ENCODE results near the gene CDCA5.
A peak's percentile ranks its signal among the peaks of the same experiment; 100 is the strongest.

CDCA5 gene, protein sequence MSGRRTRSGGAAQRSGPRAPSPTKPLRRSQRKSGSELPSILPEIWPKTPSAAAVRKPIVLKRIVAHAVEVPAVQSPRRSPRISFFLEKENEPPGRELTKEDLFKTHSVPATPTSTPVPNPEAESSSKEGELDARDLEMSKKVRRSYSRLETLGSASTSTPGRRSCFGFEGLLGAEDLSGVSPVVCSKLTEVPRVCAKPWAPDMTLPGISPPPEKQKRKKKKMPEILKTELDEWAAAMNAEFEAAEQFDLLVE

DNA sequence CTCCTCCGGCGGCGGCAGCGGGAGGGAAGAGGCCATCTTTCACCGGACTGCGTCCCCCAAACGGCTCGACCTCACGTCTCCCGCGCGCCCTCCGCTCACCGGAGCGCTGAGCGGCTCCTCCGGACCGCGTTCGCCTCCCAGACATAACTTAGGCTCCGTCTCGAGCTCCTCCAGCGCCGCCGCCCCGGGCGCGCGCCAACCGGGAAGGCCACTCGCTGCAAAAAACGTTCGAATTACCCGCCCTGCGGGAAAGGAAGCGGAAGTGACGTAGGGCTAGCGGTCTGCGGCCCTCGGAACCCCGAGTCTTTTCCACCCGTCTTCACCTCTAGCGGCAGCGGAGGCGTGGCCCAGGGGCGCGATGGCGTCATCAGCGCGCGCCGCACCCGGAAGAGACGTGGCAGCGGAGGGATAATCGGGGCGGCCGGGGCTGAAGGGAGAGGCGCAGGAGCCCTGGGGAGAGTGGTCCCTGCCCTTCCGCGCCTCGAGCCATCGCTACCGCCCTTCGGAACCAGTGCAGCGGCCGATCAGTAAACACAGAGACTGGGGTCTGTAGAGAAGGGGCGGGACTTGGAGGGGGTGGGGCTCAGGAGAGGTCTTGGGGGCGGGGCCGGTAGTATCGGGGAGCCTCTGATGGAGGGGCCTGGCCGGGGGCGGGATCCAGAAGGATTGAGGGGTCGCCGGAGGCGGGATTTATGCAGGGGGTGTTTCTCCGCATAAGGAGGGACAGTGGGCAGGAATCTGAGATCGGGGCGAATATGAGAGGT is at the start of gene CDCA5, which contains the start of gene ZFPL1:
TSS of gene CDCA5 (minus strand) at position 207 of the 764 bp plus-strand sequence. CDS start at position 145, 62 bp downstream.
TSS of gene ZFPL1 (plus strand) at position 389 of the 764 bp plus-strand sequence. CDS start 477 bp downstream, outside the sequence.
- peak; percentile 94 for DNase-seq

DNA sequence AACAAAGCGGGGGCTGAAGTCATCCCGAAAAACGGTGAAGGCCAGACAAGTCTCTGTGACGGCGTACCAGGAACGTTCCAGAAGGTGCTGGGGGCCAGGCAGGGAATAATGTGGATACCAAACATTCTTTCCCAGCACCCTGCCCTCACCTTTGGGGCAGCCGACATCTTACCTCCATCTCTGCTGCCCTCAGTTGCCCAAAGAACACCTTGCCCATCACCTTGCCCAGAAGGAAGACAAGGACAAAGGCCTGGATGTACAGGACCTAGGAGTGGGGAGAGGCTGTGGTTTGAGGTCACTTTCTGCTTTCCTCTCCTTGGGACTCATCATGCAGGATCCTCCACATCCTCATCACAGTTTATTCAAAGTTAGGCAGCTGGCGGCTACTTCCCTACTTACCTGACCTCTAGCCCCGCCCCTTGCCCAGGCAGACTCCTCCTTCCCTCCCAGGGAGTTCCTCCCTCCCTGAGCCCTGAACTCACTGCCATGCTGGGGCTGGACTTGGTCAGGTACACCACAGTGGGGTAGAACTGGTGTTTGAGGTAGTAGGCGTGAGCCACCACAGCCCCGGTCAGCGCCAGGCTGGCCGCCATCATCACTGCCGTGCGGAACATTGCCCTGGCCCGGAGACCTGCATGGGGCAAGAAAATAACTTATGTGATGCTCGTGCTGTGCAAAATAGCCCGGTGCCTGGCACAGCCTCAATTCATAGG is 49.3 kb upstream of the CDCA5 start:
- DNase-seq, result no peak

DNA sequence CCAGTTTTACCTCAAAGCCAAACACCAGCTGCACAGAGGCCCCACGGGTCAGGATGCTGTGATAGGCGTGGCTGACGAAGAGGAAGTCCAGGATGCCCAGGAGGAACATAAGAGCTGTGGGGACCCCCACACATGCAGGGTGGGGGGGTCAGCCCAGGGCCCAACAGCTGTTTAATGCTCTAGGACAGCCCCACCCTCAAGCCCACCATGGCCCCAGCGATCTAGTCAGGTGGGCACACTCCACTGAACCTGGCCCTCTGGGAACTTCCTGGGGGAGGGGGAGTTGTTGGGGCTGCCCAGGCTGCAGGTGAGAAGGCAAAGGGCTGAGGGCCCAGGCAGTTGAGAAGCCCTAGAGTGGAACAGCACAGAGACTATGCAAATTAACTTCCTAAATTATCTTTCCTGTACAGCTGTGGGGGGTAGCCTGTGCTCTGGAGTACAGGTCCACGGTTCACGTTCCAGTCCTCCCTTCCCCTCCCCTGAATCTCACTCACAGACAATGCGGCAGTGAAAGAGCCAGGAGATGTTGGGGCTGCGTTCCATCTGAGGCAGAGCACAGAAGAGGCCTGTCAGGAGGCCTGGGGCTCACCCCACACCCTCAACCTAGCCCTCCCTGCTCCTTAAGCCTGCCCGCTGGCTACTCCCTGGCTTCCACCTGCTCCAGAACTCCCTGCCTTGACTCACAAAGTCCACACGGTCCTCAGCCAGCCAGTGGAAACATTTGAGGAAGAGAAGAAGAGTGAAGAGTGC is 48.6 kb upstream of the CDCA5 start:
- no peak for DNase-seq

DNA sequence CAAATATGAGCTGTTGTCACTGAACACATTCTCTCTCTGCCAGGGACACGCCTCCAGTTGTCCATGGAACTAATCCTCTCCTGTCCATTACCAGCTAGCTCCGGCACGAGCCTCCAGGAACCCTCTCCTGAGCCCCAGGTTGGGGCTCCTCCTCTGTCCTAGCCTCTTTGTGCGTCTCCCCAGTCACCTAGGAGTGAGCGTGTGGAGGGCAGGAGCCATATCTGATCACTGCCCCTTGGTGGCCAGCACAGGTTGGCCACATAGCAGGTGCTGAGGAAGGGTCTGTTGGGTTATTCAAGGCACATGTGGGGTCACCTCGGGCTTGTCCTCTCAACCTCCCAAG is 48.0 kb upstream of the CDCA5 start:
- DNase-seq, result no peak

DNA sequence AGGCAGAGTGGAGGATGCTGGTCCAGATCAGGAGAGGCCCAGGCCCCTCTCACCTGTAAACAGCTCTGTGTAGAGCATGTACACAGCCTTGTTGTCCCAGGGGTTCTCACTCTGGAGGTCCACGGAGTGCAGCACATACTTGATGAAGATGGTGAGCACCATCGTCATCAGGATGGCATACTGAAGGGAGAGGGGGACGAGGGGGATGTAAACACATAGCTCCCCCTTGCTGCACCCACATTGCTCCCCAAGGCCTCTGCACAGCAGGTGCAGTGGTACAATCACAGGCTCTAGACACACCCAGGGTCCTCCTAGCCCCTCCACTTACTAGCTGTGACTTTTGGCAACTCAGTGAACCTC is 47.6 kb upstream of the CDCA5 start:
- DNase-seq, result no peak

DNA sequence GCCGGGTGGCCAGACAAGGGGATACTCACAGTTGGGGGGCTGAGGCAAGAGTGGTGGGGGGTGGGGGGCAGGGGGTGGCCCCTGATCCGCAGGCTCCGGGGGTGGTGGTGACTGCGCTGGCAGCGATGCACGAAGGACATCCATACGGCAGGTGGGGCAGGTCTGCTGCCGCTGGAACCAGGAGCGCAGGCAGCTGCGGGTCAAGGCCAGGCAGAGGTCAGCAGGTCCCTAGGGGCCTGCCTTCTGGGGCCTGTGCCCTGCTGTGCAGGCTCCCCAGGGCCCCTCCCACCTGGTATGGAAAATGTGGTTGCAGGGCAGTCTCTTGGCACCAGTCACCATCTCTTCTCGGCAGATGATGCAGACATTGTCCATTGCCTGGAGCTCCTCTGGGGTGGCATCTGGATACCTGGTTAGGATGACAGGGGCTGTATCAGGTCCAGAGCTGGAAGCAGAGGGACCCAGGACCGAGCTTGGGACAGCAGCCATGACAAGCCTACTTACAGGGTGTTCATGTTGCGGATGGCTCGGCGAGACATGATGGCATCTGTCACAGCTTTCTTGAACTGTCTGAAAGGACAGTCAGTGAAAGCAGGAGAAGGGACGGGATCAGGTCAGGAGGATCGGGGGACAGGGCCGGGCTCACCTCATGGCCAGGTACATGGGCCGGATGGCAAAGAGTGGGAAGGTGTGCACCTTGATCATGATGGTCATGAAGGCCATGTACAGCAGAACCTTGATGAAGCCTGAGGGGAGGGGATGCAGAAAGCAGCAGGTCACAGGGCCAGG is 47.0 kb upstream of the CDCA5 start:
- DNase-seq, result no peak

DNA sequence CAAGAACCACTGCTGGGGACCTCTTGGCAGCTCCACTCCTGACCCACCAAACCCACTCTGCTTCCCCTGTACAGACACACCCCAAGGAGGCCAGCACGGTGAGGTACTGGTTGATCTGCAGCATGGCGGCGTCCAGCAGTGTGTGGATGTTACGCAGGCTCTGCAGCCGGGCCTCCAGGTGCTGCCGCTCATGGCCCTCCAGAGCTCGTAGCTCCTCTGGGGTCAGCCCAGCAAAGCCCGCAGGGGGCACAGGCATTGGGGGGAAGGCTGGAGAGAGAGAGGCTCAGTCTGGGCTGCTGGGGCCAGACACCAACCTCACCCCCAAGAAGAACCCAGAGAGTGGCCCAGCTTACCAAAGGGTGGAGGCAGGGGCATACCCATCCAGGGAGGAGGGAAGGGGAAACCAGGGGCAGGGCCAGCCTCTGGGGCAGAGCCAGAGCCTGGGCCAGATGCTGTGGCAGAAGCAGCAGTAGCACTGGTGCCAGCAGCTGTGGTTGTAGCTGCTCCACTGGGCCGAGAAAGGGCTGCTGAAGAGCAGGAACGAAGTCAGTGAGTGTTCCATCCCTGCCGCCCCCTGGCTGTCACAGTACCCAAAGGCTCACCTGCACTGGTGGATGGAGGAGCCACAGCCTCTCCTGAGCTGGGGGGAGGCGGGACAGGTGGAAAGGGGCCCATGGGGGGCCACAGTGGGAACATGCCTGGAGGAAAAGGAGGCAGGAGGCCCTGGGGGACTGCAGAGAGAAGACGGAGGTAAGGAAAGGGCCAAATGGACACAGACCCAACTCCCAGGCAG is 46.0 kb upstream of the CDCA5 start:
- no peak for DNase-seq

DNA sequence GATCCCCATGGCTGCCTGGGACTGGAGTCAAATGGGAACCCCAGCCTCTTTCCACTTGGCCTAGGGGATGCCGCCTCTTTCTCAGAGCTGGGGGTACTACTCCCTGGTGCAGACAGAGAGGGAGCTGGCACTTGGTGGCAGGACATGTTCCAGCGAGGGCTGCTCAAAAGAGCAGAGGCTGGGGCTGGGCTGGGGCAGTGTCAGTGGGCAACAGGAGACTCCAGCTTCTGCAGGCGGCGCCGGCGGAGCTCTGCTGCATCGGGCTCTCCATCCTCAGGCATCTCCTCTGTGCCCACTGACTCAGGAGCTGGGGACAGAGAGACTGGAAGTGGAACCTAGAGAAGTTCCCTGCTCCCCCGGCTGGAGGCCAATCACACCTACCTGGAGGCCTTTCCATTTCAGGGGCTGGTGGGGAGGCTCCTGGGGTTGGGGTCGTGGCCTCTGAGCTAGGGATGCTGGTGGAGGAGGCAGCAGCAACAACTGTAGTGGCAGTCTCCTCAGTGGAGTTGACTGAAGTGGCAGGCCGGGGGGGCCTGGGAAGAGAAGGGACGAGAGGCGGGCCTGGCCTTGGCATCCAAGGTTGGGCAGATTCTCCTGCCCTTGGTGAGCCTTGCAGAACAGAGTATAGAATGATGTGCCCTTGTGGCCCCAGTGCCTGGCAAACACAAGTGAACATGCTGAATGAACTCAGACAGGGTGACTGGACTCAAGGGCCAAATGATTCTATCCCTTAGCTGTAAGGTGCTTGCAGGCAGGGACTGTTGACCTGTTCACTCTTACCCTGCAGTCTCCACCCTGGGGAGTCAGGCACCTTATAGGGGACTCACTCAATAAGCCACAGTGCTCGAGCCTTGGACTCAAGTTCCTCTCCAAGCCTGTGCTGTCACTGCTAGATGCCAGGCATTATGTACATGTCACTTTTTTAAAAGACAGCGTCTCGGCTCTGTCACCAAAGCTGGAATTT is 44.6 kb upstream of the CDCA5 start:
- DNase-seq, result no peak

DNA sequence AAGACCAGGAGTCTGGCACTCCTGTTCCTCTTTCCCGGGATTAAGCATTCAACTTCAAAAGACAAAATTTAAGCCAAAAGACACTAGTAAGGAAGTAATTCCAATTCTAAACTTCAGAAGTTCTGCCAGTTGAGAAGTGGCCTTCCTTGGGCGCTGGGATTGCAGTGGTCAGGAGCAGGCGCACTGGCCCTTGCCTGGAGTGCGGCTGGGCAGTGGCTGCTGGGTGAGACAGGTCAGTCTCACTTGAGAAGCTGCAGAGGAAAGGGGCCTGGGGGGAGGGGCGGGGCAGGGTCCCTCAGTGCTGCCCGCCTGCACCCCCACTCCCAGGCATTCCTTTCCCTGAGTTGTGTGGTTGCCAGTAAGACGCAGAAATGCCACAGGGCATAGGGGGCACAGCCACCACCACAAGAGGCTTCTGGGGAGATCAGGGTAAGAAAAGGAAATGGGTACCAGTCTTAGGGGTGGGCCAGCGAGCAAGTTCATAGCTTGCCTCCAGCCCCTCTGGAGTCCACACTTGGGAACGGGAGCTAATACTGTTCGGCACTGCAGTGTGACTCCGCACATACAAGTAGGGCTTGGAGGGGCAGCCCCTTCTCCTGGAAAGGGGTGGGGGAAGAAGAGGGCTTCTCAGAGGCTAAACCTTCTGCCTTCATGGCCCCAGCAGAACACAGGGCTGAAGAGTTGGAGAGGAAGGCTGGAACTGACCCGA is 43.8 kb upstream of the CDCA5 start:
- DNase-seq, result no peak

DNA sequence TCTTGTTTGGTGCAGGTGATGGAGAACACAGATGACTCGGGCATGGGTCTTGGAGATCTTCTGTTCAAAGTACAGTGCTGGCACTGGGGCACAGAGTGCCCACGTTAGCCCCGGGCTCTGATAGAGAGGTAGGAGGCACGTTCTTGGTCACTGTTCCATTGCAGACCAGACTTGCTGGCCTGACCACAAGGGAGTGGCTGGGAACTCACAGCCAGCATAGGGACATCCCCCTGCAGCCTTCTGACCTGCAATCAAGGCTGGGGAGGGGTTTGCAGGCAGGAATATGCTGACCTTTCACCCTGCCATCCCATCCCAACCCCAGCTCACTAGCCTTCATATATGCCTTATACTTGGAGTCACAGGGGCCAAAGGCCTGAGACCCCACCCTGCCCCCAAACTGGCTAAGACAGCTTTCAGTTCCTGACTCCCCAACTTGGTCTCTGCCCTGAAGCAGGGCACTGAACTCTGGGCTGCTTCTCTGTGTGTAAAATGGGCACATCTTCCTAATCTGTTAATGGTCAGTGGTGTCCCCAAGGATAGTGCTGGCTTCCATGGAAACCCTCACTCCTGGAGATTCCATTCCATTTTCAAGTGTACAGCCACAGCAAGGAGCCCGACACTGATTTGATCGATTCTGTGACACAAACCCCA is 42.9 kb upstream of the CDCA5 start:
- no peak for DNase-seq

DNA sequence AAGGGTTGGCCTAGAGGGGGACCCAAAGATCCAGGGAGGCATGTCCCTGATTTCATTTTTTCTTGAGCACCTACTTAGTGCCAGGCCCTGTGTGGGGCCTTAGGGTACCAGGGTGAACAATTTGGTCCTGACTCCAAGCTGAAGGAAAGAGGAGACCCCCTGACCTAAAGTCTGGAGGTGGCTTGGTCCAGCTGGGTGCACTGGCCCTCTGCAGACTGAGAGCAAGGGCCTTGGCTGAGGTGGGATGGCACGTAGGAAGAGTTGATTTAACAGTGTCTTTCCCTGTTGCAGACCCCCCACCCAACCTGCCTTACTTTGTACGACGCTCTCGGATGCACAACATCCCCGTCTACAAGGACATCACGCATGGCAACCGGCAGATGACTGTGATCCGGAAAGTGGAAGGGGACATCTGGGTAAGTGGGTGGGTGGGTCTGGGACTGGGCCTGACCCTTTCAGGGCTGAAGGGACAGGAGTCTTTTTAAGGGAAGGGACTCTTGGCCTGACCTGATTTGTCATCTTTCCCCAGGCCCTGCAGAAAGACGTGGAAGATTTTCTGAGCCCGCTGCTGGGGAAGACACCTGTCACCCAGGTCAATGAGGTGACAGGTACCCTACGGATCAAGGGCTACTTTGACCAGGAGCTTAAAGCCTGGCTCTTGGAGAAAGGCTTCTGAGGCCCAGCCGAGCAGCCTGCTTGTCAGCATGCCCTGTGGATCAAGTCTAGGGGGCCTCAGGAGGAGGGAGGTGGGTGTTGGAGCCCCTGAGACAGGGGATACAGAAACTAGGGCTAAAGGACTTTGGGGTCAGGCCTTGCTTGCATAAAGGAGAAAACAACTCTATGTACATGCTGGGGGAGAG is 41.6 kb upstream of the CDCA5 start:
- no peak for DNase-seq

DNA sequence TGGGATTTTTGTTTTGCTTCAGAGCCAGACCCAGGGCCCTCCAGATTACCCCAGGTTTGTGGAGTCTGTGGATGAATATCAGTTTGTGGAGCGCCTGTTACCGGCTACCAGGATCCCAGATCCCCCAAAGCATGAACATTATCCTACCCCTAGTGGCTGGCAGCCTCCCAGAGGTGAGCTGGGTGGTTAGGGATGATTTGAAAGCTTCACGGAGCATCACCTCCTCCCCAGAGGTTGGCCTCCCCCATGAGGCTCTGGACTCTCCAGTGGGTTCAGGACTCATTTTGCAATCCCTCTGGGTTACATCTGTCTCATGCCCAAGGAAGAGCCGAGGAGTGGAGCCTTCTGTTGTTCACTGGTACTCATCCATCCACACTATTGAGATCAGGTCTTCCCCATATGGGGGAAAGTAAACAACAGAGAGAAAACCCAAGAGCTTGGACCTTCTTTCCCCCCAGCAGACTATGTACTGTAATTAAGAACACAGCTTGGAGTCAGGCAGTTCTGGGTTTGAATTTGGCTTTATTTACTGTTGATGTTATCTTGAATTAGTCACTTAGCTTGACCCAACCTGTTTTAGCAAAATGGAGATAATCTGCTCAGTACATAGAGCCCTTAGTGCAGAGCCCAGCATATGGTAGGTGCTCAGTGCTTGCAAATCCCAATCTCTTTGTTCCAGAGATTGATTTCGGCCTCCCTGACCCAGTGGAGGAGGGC is 40.8 kb upstream of the CDCA5 start:
- DNase-seq, result no peak

DNA sequence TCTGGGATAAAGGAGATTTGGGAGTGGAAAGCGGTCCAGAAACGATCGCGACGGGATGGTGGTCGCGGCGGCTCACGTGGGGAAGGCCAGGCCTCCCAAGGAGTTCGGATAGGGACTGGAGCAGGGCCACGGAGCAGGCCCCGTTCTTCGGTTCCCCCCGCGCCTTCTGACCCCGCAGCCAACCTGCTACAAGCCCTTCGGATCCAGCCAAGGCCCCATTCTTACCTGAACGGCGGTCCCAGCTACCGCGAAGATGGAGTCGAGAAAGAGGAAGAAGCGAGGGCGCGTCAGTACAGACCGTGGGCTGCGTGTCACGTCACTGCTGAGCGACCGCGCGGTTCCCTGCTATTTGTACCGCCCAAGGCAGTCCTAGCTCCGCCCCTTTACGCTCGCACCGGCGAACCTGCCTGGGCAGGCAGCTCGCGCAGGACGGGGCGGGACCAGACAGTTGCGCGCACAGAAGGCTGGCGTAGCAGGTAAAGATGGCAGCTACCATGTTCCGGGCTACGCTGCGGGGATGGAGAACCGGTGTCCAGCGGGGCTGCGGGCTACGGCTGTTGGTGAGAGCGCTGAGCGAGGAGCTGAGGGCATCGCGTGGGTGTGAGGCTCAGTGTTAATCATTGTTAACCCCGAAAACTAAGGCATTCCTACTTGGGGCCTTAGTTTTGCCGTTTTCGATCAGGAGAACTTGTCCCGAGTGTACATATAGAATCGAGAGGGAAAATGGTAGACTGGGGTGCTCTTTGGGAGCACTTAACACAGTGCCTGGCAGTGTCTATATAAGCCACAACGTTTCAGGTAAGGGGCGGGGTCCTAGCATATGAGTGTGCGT is 38.2 kb upstream of the CDCA5 start, which contains the start of the genes FAU and MRPL49:
TSS of gene FAU (minus strand) at position 270 of the 832 bp plus-strand sequence. CDS start 321 bp downstream, outside the sequence.
TSS of gene MRPL49 (plus strand) at position 457 of the 832 bp plus-strand sequence. CDS start at position 483, 26 bp downstream.
- DNase-seq, result peak; percentile 98

DNA sequence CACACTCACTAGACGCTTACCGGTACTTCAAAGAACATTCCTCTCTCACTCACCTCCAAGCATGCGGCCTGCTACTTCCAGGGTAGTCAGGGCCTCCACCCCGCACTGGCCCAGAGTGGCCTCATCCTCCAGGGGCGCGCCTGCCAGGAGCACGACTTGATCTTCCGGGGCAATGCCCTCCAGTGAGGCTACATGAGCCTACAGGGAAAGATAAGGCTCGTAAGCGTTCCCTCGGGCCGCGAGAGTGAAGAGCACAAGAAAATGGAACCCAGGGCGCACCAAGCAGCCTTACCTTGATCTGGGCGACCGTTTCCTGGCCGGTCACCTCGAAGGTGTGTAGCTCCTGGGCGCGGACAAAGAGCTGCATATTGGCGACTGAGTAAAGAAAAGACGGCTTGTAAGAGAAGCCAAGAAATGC is 37.6 kb upstream of the CDCA5 start:
- DNase-seq, result no peak

DNA sequence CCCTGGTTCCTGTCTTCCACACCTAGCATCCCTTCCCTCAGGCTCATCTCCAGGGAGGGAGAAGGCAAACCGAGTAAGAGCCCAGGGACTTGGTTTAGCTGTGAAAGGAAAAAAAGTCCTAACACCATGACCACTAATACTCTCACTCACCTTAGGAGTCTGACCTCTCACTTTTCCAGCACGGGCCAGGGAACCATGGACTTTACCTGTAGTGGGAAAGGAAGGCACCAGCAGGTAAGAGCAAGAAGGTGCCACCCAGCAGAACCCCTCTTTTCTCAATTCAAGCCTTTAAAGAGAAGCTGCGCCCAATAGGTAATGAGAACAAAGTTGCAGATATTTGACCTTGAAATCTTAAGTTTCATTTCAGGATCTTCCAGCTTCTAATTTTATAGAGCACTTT is 37.0 kb upstream of the CDCA5 start:
- no peak for DNase-seq

DNA sequence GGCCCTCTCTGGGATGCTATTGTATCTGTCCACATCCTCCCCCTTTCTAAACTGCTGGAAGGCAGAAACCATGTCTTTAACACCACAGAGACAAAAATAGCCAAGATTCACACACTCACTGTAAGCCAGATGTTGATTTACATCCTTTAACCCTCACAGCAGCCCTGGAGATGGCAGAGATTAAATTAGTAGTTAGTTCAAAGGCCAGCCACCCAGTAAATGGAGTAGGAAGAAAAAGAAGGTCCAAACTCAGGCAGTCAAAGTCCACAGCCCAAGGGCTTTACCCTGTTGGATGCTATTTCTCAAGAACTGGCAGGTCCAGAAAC is 35.8 kb upstream of the CDCA5 start:
- DNase-seq, result no peak

Data from DMS79 treated with DMSO at 0.1 percent for 48 hours (cell line).